HT-29 (cell line): ENCODE data around the gene WBP2NL. TPM values are rescaled to one million over a fixed set of nuclear protein-coding genes. Genes with fewer than 3 reads are reported as not detected.
A peak's percentile ranks its signal among the peaks of the same experiment; 100 is the strongest.
"Not testable (repeated sequence)": the region's sequence is repeated elsewhere in the genome, so short reads cannot be mapped to it uniquely, and the experiment has no call there.

Experiments used
- DNase-seq: peaks from one replicate; pipeline ENCODE4 v3.0.0-alpha.2; 2015; ENCODE audit warnings: low spot score
- total RNA-seq: library from RNA; depleted of rRNA; stranded (reverse); fragments of >200 nt; shearing (Covaris generic); gene quantifications from 2 replicates; pipeline ENCODE4 v1.2.3, GENCODE V29; 2014; rRNA removed

WBP2NL gene
- total RNA-seq = not detected in 2 replicates

- DNase-seq = peak; percentile 63
These were observed at the start of gene WBP2NL for GRCh38 chr22:41998361-41999261. Gene WBP2NL, plus strand, starts transcription at chr22:41998788. Its CDS starts 31 bp downstream, at chr22:41998819.

- not testable (repeated sequence) for DNase-seq
These were observed 49.7 kb upstream of the WBP2NL start for GRCh38 chr22:41948928-41949296.

DNA sequence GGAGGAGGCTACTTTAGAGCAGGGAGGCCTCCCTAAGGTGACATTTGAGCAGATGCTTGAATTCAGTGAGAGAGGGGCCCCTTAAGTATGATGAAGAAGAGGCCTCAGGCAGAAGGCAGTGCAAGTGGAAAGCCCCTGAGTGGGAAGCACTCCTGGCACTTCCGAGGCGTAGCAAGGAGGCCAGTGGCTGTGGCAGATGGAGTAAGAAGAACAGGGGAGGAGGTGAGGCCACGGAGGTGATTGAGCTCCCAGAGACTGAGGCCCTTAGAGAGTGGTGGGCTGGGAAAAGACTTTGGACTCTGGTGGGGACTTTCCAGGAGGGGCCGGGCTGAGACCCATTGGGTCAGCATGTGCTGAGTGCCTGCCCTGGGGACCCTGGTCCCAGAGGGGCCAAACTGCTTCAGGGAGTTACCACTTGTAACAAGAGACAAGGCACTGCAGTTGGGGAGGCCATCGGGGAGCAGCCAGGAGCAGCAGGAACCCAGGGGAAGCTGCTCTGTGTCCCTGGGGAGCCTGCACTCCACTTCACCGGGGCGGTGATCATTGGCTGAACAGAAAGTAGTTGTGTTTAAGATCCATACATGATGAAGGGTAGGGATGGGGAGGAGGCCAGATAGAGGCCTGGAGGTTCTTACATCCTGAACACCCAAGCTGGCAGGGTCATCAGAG is 49.2 kb upstream of the WBP2NL start:
- no peak for DNase-seq

GRCh38 chr22:41951898-41952474 is 46.6 kb upstream of the WBP2NL start, which contains the start of gene SMIM45:
Gene SMIM45, plus strand, starts transcription at chr22:41952150.
- no peak for DNase-seq

- DNase-seq = no peak
These were observed 45.9 kb upstream of the WBP2NL start for GRCh38 chr22:41952713-41953112.

- DNase-seq = no peak
These were observed 40.5 kb upstream of the WBP2NL start for GRCh38 chr22:41957941-41958556.

- DNase-seq = no peak
These were observed 35.0 kb upstream of the WBP2NL start for GRCh38 chr22:41963453-41964111.

- DNase-seq = no peak
These were observed 34.5 kb upstream of the WBP2NL start for GRCh38 chr22:41964112-41964491.

GRCh38 chr22:41966225-41966606 is 32.4 kb upstream of the WBP2NL start:
- DNase-seq = no peak

DNA sequence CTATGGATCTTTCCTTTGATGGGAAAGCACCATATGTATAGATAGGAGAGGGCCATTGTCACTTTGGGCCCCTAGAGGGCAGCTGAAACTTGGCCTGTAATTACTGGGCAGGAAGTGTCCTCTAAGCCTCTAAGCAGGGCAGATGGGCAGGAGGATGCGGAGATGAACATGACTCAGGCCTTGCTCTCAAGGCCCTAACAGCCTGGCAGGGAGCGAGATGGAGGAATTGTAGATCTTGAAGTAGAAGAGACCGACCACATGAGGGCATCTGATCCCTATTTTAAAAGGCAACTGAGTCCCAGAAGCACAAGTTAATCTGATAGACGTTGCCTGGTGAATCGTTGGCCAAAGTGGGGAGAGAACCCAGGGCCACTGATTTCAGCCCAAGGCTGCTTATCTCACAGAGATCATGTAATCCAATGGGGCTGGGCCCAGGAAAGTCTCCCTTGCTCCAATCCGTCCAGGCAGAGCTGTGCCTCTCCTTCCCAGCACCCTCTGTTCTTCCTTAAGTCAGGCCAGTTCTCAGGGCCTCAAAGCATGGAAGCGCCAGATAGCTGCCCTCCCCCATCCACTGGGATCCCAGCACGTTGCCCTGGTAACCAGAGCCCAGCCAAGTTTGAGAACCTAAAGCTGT is 31.9 kb upstream of the WBP2NL start:
- DNase-seq = peak; percentile 74

DNA sequence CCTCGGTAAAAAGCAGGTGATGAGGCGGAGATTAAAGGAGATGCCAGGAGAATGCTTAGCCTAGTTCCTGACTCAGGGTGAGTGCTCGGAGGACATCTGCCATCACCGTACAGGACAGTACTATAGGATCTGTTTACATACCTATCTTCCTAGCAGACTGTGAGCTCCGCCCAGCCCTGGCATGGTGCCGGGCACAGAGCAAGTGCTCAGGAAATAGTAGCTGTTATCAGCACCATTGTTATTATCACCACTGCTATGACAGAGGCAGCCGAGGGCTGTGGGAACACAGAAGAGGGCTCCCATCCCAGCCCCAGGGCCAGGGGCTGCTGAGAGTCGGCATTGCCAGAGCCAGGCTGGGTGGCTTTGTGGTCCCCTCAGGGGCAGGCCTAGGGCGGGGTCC is 30.0 kb upstream of the WBP2NL start:
- no peak for DNase-seq

DNA sequence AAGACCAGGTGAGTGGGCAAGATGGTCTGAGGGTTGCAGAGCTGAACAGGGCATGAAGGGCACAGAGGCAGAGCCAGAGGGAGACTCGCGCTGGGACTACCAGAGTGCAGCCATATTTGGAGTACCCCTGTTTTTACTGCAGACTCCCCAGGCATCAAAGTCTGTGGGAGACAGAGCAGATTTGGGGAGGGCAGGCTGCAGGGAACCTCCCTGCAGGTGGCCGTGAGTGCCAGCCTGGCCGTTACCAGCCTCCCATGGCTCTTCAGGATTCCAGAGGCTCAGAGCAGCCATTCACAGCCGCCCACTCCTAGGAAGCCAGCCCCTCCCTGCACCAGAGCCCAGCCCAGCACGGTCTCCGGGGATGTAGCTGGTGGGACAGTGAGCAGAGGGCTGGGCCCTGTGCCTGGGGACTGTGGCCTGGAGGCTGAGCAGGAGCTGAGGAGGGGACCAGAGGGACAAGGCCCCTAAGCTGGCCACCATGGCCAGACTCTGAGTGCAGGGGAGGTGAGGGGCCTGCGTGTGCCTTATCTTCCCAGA is 29.4 kb upstream of the WBP2NL start, which contains the start of gene SEPTIN3:
SEPTIN3 (plus strand) TSS at position 334 of the 537 bp plus-strand sequence. CDS start 2,050 bp downstream, outside the sequence.
- no peak for DNase-seq

GRCh38 chr22:41970601-41971000 is 28.0 kb upstream of the WBP2NL start:
- no peak for DNase-seq

DNA sequence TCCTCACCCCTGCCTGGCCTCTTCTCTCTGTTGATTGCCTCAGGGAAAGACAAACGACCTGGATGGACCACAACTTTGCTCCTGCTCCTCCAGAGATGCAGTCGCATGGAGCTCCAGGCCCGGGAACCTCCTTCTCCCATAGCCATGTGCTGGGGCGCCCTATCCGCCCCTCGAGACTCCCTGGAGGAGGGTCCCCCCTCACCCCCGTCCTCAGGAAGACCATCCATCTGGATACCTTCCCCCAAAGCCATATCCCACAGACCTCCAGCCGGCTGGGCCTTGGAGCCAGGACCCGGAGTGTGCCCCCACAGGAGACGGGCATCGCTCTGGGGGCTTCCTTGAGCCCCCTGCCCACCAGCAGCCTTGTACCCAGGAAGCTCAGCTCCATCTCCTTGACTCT is 27.2 kb upstream of the WBP2NL start:
- no peak for DNase-seq

DNA sequence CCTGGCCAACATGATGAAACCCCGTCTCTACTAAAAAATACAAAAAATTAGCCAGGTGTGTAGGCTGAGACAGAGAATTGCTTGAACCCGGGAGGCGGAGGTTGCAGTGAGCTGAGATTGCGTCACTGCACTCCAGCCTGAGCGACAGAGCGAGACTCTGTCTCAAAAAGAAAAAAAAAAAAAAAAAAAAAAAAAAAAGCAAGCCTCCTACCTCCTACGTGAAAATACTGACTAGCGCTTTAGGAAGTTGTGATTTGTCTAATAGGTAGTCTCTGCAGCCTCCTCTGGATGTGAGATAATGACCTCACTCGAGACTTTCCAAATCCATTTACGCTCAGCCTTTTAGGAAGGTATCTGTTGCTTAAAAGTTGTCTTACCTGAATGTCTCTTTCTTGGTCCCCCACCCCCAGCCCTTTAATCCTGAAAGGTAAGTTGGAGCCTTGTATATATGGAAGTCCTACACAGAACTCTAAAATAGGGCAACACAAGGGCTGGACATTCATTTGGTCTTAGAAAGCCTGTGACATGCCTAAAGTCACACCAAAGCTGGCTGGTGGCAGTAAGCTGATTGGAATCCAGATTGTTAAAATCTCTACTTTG is 23.8 kb upstream of the WBP2NL start:
- DNase-seq = no peak

GRCh38 chr22:41975299-41976069 is 23.1 kb upstream of the WBP2NL start:
- no peak for DNase-seq

DNA sequence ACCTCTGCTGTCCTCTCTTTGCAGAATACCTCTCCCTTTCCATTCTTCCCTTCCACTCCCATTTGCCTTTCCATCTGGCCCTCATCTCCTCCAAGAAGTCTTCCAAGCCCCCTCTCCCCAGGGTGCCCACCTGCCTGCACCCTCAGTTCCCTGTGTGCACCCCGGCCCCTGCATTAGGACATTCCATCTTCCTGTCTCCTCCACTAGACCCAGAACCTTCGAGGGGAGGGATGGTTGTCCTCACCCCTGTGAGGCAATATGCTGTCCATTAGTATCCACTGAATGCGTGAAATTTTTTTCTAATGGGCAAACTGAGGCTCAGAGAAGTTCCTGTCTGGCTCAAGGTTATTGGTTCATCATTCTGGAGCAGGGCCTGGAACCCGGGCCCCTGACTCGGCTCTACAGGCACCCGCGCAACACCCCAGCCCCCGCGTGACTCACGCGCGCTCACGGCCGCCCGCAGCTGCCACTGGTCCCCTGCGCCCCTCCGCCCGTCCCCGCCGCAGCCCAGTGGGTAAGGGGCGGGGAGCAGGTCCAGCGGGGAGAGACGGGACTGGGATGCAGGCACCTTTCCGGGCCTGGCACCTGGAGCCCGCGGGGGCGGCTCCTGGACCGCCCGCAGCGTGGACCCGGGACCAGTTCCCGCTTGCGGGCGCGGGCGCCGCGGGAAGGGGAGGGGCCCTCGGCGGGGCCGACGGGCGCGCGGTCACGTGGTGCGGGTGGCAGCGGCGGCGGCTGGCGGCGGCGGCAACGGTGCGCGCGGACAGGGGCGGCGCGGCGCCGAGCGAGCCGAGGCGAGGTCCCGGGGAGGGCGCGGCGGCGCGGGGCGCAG is 22.3 kb upstream of the WBP2NL start:
- no peak for DNase-seq

GRCh38 chr22:41976961-41977566 is 21.5 kb upstream of the WBP2NL start:
- DNase-seq = no peak
